ENCODE data around the gene COL16A1.

Gene COL16A1

GRCh38 chr1:31642897-31643296 lies 60.9 kb downstream of the COL16A1 start:
- no peak for TF ChIP-seq CTCF (IDR thresholded peaks at IDR 0.05)
- Histone ChIP-seq H2AFZ (no peak overlapping the region), H3K4me2 (ENCODE audit: low read length) (no peak overlapping the region), H3K36me3 (ENCODE audit: control insufficient read depth, insufficient read depth, low read length) (no peaks in the 10 kb centered on the region), H3K27ac (no peak overlapping the region), H3K79me2 (peaks cover 33% of the 10 kb centered on the region), H3K9ac (no peak overlapping the region), H3K4me3 (ENCODE audit: low read depth, low read length) (no peak overlapping the region), H3K27me3 (ENCODE audit: control insufficient read depth, insufficient read depth, low read length) (no peaks in the 10 kb centered on the region), H3K9me3 (ENCODE audit: control insufficient read depth, low read length) (no peaks in the 10 kb centered on the region), H3K4me1 (peaks cover 7% of the 10 kb centered on the region)

- no peak for TF ChIP-seq CTCF (IDR thresholded peaks at IDR 0.05)
- Histone ChIP-seq H3K4me1 (peaks cover 7% of the 10 kb centered on the region), H3K79me2 (peaks cover 33% of the 10 kb centered on the region), H3K4me3 (ENCODE audit: low read depth, low read length) (no peak overlapping the region), H3K36me3 (ENCODE audit: control insufficient read depth, insufficient read depth, low read length) (no peaks in the 10 kb centered on the region), H3K4me2 (ENCODE audit: low read length) (no peak overlapping the region), H3K9ac (no peak overlapping the region), H3K27ac (no peak overlapping the region), H2AFZ (no peak overlapping the region), H3K9me3 (ENCODE audit: control insufficient read depth, low read length) (no peaks in the 10 kb centered on the region), H3K27me3 (ENCODE audit: control insufficient read depth, insufficient read depth, low read length) (no peaks in the 10 kb centered on the region)
Measured at GRCh38 chr1:31642366-31642765, 61.5 kb downstream of the COL16A1 start.

GRCh38 chr1:31640964-31641363 lies 62.9 kb downstream of the COL16A1 start:
- H3K4me3 ChIP-seq (ENCODE audit: low read depth, low read length) = no peak overlapping the region
- H3K9ac ChIP-seq = no peak overlapping the region
- no peak overlapping the region for H3K27ac ChIP-seq
- H3K27me3 ChIP-seq (ENCODE audit: control insufficient read depth, insufficient read depth, low read length) = no peaks in the 10 kb centered on the region
- H3K4me1 ChIP-seq = peaks cover 7% of the 10 kb centered on the region
- H3K4me2 ChIP-seq (ENCODE audit: low read length) = no peak overlapping the region
- no peak overlapping the region for H2AFZ ChIP-seq
- H3K36me3 ChIP-seq (ENCODE audit: control insufficient read depth, insufficient read depth, low read length) = no peaks in the 10 kb centered on the region
- H3K9me3 ChIP-seq (ENCODE audit: control insufficient read depth, low read length) = no peaks in the 10 kb centered on the region
- H3K79me2 ChIP-seq = peaks cover 33% of the 10 kb centered on the region
- no peak for TF ChIP-seq CTCF (IDR thresholded peaks at IDR 0.05)

GRCh38 chr1:31640179-31640578 lies 63.6 kb downstream of the COL16A1 start:
- no peak overlapping the region for H3K9ac ChIP-seq
- H3K4me2 ChIP-seq (ENCODE audit: low read length) = no peak overlapping the region
- H3K36me3 ChIP-seq (ENCODE audit: control insufficient read depth, insufficient read depth, low read length) = no peaks in the 10 kb centered on the region
- no peak for TF ChIP-seq CTCF (IDR thresholded peaks at IDR 0.05)
- H3K27me3 ChIP-seq (ENCODE audit: control insufficient read depth, insufficient read depth, low read length) = no peaks in the 10 kb centered on the region
- H3K4me3 ChIP-seq (ENCODE audit: low read depth, low read length) = no peak overlapping the region
- no peak overlapping the region for H2AFZ ChIP-seq
- H3K27ac ChIP-seq = no peak overlapping the region
- H3K4me1 ChIP-seq = peaks cover 7% of the 10 kb centered on the region
- H3K79me2 ChIP-seq = peaks cover 33% of the 10 kb centered on the region
- H3K9me3 ChIP-seq (ENCODE audit: control insufficient read depth, low read length) = no peaks in the 10 kb centered on the region

GRCh38 chr1:31639543-31639942 lies 64.3 kb downstream of the COL16A1 start:
- Histone ChIP-seq H3K27me3 (ENCODE audit: control insufficient read depth, insufficient read depth, low read length) (no peaks in the 10 kb centered on the region), H3K4me1 (peaks cover 7% of the 10 kb centered on the region), H3K79me2 (peaks cover 33% of the 10 kb centered on the region), H3K4me3 (ENCODE audit: low read depth, low read length) (no peak overlapping the region), H3K9ac (no peak overlapping the region), H3K27ac (no peak overlapping the region), H3K36me3 (ENCODE audit: control insufficient read depth, insufficient read depth, low read length) (no peaks in the 10 kb centered on the region), H3K9me3 (ENCODE audit: control insufficient read depth, low read length) (no peaks in the 10 kb centered on the region), H3K4me2 (ENCODE audit: low read length) (no peak overlapping the region), H2AFZ (no peak overlapping the region)
- no peak for TF ChIP-seq CTCF (IDR thresholded peaks at IDR 0.05)
